Activated CD4-positive, alpha-beta T cell treated with anti-CD3 and anti-CD28 coated beads for 4 hours (primary cell): Measurements from ENCODE around the gene KCTD5.

Source experiments
- DNase-seq, 2 donors: peaks; one replicate each; pipeline ENCODE4 v3.0.0-alpha.2; 2020

KCTD5 gene

GRCh38 chr16:2734844-2735515, 52.7 kb downstream of the KCTD5 start:
- DNase-seq, result no peak

- DNase-seq, result no peak
These were observed 54.3 kb downstream of the KCTD5 start for GRCh38 chr16:2736476-2737237.

DNA sequence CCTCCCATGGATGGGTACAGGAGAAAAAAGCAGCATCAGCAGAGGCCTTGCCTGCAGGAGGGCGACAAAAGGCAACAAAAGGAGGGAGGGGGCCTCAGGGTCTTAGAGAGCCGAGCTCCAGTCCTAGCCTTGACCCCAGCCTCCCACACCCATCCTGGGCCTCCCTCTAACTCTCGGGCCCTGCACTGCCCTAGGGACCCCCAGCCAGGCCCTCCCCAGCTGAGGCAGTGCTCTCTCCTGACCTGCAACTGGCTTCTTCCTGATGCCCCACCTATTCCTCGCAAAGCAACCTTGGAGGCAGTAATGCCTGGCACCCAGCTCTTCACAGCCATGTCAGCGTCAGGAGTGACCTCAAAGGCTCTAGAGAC, 54.9 kb downstream of the KCTD5 start:
- DNase-seq, result no peak

- DNase-seq, result no peak
These were observed 55.6 kb downstream of the KCTD5 start for GRCh38 chr16:2737895-2738418.

DNA sequence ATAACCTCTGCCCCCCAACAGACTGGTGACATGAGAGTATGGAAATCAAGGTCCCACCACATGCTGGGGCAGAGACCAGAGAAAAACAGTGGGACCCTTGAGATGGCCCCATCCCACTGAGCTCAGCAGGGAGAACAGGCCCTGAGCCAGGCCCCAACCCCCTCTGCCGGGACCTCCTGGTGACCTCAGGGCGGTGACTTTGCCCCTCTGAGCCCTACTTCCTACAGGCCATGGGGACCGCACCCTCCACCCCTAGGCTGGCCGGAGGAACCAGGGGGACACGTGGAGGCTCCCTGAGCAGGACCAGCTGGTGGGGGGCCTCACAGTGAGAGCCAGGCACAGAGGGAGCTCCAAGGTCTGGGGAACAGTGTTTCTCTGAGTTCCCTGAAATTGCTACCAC, 56.3 kb downstream of the KCTD5 start:
- no peak for DNase-seq

- DNase-seq, result no peak
These were observed 57.5 kb downstream of the KCTD5 start for GRCh38 chr16:2739625-2740430.

GRCh38 chr16:2740476-2740875, 58.2 kb downstream of the KCTD5 start:
- no peak for DNase-seq

DNA sequence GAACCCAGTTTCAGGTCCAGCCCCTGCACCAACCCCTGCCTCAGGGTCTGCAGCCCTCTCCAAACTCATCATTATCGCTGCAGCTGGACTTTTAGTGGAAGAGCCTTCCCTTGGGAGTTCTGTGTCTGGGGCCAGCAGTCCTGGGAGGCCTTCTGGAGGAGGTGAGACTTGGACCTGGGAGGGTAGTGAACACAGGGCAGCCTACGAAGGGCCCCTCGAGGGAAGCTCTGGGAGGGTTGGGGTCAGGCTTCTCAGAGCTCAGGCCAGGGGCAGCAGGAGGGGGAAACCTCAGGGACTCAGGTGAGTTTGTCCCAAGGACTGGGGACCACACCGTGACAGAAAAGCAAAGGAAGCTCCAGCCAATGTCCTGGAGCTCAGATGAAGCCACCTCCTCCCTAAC, 58.8 kb downstream of the KCTD5 start:
- no peak for DNase-seq

GRCh38 chr16:2742323-2743006, 60.1 kb downstream of the KCTD5 start:
- no peak for DNase-seq

- no peak for DNase-seq
These were observed 60.9 kb downstream of the KCTD5 start for GRCh38 chr16:2743007-2743810.

DNA sequence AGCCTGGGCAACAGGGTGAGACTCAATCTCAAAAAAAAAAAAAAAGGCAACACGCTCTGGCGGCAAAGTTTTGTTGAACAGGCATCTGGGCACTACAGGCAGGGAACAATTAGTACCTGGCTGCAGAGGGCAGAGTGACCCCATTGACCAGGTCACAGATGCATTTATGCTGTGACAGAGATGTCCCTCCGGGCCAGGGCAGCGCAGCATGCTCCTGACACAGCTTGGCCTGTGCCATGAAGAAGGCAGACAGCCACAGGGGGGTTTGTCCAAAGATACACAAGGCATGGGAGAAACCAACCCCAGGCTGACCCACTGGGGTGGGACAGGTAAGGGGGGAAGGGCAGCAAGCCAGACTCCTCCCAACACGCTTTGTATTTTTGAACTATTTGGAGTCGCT, 62.4 kb downstream of the KCTD5 start:
- no peak for DNase-seq

- DNase-seq, result no peak
These were observed 63.0 kb downstream of the KCTD5 start for GRCh38 chr16:2745116-2745890.

- DNase-seq, result no peak
These were observed 63.6 kb downstream of the KCTD5 start for GRCh38 chr16:2745961-2746360.

DNA sequence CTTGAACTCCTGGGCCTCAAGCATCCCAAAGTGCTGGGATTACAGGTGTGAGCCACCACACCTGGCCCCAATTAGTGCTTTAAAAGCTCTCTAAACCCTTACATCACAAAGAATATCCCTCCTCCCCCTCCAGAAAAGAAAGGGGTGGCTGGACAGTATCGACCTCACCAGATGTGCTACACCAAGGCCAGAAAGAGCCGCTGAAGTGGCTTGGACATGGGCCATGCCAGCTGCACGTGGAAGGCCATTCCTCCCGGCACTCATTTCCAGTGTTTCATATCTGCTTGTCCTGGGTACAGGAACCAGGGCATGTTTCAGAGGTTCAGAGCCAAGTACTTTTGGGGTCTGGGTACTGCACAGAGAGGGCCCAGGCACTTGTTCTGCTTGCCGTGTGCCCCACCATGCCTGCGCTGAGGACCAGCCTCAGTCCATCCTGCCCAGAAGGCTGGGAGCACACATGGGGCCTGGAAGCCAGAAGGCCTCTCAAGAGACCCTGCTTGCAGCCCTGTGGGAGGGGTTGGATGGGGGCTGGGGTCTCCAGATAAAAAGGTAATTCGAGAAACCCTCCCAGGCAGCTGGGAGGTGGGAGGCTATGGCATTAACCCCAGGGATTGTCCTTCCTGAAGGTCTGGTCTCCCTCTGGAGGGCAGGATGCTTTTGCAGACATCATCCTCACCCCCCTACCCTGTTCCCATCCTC, 66.6 kb downstream of the KCTD5 start:
- DNase-seq, result no peak

DNA sequence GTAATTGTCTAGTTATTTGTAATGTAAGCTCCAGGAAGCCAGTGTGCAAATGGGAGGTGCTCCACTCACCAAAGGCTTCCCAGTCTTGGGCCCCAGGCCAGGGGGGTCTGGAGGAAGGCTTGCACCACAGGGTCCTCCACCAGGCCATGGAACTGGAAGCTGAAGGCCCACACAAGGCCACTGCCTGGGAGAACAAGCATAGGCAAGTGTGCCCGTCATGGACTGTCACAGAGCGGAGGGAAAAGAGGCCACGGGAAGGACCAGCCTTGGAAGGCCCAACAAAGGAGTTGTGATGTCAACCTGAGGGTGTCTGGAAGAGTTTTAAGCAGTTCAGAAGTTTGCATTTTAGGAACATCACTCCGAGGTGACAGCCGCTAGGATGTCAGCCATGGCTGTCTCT, 67.2 kb downstream of the KCTD5 start:
- no peak for DNase-seq

DNA sequence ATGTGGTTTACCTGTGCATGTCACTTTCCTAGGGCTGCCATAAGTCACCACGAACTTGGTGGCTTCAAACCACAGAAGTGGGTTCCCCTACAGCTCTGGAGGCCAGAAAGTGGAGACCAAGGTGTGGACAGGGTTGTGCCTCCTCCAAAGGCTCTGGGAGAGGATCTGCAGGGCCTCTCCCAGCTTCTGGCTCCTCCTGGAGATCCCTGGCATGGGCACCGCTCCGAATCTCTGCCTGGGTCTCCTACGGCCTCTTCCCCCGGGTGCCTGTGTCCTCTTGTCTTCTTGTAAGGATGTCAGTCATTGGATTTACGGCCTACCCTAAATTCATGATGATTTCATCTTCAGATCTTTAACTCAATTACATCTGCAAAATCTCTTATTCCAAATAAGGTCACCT, 67.6 kb downstream of the KCTD5 start:
- no peak for DNase-seq

- DNase-seq, result no peak
These were observed 69.3 kb downstream of the KCTD5 start for GRCh38 chr16:2751577-2752034.

DNA sequence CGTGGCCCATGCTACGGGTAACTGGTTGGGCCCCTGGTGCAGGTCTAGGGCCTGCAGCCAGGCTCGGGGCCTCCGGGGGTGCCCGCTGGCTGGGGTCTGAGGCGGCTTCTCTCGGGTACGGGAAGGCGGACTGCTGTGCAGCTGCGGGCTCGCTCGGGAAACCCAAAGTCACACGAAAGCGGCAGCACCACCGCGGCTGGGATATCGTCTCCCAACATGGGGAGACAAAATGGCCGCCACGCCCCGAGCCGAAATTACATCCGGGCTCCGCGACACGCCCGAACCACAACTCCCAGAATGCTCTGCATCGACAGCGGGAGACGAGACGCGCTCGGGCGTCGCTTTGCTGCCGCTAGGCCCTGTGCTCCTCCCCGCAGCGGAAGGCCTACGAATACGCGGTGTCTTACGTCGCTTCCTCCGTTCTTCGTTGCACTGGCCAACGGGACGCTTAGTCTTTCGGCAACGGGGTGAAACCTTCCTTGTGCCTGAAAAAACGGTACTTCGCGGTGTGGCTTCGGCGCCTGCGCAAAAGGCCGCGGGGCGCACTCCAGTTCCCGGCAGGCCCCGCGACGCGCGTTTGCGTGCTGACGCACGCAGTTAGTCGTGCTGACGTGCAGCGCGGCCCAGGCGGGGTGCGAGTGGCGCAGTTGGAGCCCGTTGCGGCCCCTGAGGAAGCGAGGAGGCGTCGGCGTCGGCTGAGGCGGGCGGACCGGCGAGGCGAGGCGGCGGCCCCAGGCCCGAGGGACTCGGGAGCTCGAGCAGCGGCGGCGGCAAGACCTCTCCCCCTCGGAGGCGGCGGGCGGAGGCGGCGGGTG, 69.9 kb downstream of the KCTD5 start, which contains the start of gene SRRM2:
Gene SRRM2, plus strand, starts transcription at position 604 of the 815 bp plus-strand sequence. CDS start 3,727 bp downstream, outside the sequence.
- DNase-seq, result peak; percentile 92 to 93
